ENCODE data around the gene TENM4. TPM values are rescaled to one million over a fixed set of nuclear protein-coding genes. Genes with fewer than 3 reads are reported as not detected.

TENM4 gene
- total RNA-seq, 1 donor from 2014 or later: 11.9 TPM

GRCh38 chr11:79331203-79331901 lies 109.5 kb downstream of the TENM4 start:
- TF ChIP-seq, protein P1, sequence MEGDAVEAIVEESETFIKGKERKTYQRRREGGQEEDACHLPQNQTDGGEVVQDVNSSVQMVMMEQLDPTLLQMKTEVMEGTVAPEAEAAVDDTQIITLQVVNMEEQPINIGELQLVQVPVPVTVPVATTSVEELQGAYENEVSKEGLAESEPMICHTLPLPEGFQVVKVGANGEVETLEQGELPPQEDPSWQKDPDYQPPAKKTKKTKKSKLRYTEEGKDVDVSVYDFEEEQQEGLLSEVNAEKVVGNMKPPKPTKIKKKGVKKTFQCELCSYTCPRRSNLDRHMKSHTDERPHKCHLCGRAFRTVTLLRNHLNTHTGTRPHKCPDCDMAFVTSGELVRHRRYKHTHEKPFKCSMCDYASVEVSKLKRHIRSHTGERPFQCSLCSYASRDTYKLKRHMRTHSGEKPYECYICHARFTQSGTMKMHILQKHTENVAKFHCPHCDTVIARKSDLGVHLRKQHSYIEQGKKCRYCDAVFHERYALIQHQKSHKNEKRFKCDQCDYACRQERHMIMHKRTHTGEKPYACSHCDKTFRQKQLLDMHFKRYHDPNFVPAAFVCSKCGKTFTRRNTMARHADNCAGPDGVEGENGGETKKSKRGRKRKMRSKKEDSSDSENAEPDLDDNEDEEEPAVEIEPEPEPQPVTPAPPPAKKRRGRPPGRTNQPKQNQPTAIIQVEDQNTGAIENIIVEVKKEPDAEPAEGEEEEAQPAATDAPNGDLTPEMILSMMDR (IDR thresholded peaks at IDR 0.05): no peak
- Histone ChIP-seq H3K27ac (no peak overlapping the region), H3K9me3 (no peaks in the 10 kb centered on the region), H3K27me3 (no peaks in the 10 kb centered on the region), H3K4me1 (no peaks in the 10 kb centered on the region), H3K4me3 (no peak overlapping the region), H3K36me3 (no peaks in the 10 kb centered on the region)
- DNase-seq (ENCODE audit: low spot score in 2 of 2): no peak
- intact Hi-C loops (cut with DNase I): no loop called here

GRCh38 chr11:79330651-79331050 lies 110.2 kb downstream of the TENM4 start:
- no peaks in the 10 kb centered on the region for H3K9me3 ChIP-seq
- intact Hi-C loops (cut with DNase I): no loop called here
- no peaks in the 10 kb centered on the region for H3K36me3 ChIP-seq
- no peaks in the 10 kb centered on the region for H3K4me1 ChIP-seq
- H3K27ac ChIP-seq: no peak overlapping the region
- H3K27me3 ChIP-seq: no peaks in the 10 kb centered on the region
- no peak for DNase-seq (ENCODE audit: low spot score in 2 of 2)
- H3K4me3 ChIP-seq: no peak overlapping the region
- TF ChIP-seq, protein P1 (IDR thresholded peaks at IDR 0.05): no peak

DNA sequence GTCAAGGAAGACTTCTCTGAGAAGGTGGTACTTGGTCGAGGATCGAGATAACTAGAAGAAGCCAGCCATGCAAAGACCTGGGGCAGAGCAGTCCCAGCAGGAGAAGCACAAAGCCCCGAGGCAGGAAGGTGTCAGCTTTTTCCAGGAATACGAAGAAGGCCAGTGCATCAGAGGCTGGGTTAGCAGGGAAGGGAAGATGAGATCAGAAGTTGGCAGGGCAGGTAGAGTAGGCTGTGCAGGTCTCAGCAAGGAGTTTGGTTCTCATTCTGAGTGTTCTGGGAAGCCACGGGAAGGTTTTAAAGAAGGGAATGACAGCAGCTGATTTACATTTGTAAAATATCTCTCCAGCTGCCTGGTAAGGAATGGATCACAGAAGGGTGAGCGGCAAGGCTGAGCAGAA lies 111.3 kb downstream of the TENM4 start:
- Histone ChIP-seq H3K27ac (no peak overlapping the region), H3K4me3 (no peak overlapping the region), H3K27me3 (no peaks in the 10 kb centered on the region), H3K36me3 (no peaks in the 10 kb centered on the region), H3K9me3 (no peaks in the 10 kb centered on the region), H3K4me1 (no peaks in the 10 kb centered on the region)
- TF ChIP-seq, protein P1 (IDR thresholded peaks at IDR 0.05): no peak
- intact Hi-C loops (cut with DNase I): no loop called here
- no peak for DNase-seq (ENCODE audit: low spot score in 2 of 2)

- Histone ChIP-seq H3K4me3 (no peak overlapping the region), H3K36me3 (no peaks in the 10 kb centered on the region), H3K4me1 (no peaks in the 10 kb centered on the region), H3K27ac (no peak overlapping the region), H3K9me3 (no peaks in the 10 kb centered on the region), H3K27me3 (no peaks in the 10 kb centered on the region)
- TF ChIP-seq, protein P1 (IDR thresholded peaks at IDR 0.05): no peak
- DNase-seq (ENCODE audit: low spot score in 2 of 2): no peak
- intact Hi-C loops (cut with DNase I): no loop called here
Measured at GRCh38 chr11:79328402-79328801, 112.4 kb downstream of the TENM4 start.

GRCh38 chr11:79325851-79326250 lies 115.0 kb downstream of the TENM4 start:
- no peaks in the 10 kb centered on the region for H3K4me1 ChIP-seq

More at GRCh38 chr11:79325851-79326250, 115.0 kb downstream of the TENM4 start:
- Histone ChIP-seq H3K36me3 (no peaks in the 10 kb centered on the region), H3K27me3 (no peaks in the 10 kb centered on the region), H3K9me3 (no peaks in the 10 kb centered on the region), H3K27ac (no peak overlapping the region), H3K4me3 (no peak overlapping the region)
- no peak for DNase-seq (ENCODE audit: low spot score in 2 of 2)
- intact Hi-C loops (cut with DNase I): no loop called here
- TF ChIP-seq, protein P1 (IDR thresholded peaks at IDR 0.05): no peak
